UCSD-AML1 (cell line): ENCODE measurements around the gene RALGDS.
A peak's percentile ranks its signal among the peaks of the same experiment; 100 is the strongest.
"Not testable (repeated sequence)": the region's sequence is repeated elsewhere in the genome, so short reads cannot be mapped to it uniquely, and the experiment has no call there.

Experiments used
- DNase-seq: peaks from one replicate; lab custom pipeline; 2025; ENCODE audit not compliant: unreplicated experiment; lab: John Stamatoyannopoulos, UW

The RALGDS gene

DNA sequence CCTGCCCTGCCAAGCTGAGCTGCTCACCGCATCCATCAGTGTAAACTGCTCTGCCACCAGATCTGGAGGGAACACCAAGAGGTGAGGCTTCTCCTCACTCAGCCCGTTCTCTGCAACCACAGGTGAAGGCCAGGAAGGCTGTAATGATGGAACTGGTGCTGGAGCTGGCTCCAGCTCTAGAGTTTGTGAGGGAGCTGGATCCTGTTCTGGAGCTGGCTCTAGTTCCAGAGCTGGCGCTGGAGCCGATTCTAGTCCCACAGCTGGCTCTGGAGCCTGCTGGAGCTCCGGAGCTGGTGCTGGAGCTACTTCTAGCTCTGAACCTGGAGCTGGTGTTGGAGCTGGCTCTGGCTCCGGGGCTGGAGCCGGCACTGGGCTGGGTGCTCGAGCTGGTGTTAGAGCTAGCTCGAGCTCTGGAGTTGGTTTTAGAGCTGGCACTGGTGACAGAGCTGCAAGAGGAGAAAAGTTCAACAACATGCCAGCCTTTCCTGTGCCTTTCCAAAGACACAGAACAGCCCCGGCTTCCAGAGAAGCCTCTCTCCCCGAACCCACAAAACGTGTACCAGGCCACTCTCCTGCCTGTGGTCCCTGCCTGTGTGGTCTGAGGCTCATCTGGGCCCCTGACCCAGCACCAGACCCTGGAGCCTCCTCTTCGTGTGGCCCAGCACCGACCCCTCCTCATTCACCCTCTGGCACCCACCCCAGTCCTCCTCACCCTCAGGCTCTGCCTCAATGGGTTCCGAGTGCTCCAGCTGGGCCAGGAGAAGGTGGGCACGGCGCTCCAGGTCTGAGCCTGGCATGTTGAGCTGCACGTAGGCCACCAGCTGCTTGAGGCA is 12.9 kb downstream of the RALGDS start:
- DNase-seq = no peak

- no peak for DNase-seq
Observed at GRCh38 chr9:133107245-133107722, 13.8 kb downstream of the RALGDS start.

- DNase-seq = no peak
Observed at GRCh38 chr9:133106511-133107244, 14.4 kb downstream of the RALGDS start.

GRCh38 chr9:133105461-133105770 is 15.6 kb downstream of the RALGDS start:
- DNase-seq = no peak

- DNase-seq = no peak
Observed at GRCh38 chr9:133104718-133105460, 16.2 kb downstream of the RALGDS start.

- DNase-seq = no peak
Observed at GRCh38 chr9:133103987-133104505, 17.0 kb downstream of the RALGDS start.

GRCh38 chr9:133103183-133103986 is 17.7 kb downstream of the RALGDS start:
- peak; percentile 48 for DNase-seq

GRCh38 chr9:133102190-133103021 is 18.6 kb downstream of the RALGDS start:
- DNase-seq = no peak

DNA sequence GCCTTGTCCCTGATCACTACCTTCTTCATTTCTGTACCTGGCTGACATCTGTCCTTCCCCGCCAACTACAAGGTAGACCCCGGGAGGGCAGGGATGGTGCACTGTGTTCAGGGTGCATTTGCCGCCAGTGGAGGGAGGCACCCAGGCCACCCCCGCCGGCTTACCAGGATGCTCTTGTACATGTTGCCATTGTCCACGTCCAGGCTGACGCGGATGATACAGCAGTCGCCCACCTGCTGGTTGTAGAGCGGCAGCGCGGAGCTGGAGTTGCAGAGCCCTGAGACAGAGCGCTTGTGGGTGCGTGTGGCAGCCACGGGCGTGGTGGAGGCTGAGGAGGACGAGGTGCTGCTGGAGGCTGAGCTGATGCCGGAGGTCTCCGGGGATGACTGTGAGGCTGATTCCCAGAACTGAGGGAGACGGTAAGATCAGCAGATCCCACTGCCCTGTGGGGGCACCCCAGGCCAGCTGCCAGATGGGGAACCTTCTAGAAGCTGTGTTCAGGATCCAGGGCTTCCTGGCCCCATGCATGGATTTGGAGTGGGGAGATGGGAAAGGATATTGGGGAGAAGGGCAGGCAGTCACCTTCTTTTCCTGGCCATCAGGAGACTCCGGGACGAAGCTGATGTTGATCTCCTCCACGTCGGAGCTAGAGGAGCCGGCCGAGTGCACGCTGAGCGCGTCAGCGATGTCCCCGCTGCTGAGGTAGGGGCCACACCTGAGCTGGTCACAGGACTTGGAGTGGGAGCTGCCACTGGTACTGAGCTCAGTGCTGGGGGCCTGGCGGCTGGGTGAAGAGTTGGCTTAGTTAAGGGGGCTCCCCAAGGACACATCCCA is 19.5 kb downstream of the RALGDS start:
- no peak for DNase-seq

GRCh38 chr9:133100506-133101355 is 20.3 kb downstream of the RALGDS start:
- no peak for DNase-seq

DNA sequence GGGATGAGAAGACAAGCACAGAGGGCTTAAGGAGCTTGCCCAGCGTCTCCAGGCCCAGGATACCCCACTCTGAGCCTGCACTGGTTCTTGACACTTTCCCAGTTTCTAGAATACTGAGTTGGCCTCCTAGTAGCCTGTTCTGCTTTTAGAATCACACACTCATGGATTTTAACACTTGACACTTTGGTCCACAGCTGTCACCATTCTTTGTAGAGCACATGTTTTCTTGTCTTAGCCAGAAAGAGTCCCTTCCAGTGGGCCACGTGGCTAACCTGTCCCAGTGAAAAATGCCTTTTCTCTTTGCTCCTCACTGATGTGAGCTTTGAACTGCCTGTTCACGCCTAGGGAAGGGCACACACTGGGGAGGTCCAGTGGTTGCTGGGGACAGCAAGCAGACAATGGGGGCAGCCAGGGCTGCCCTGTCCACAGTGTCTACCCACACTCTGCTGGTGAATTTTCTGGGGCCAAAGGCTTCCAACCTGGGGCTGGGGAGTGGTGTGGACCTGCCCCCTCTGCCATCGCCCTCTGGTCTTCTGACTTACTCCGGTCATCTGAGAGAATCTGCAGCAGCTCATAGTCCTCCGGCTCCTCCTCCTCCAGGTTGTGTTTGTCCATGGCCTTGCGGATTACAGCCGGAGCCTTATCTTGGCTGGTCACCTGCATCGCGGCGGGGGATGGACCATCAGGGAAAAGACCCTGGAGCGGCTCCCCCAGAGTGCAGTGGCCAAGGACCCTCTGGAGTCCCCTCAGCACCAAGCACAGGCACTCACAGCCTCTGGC is 21.1 kb downstream of the RALGDS start:
- DNase-seq = no peak

- DNase-seq = no peak
Observed at GRCh38 chr9:133098871-133099270, 22.2 kb downstream of the RALGDS start.

DNA sequence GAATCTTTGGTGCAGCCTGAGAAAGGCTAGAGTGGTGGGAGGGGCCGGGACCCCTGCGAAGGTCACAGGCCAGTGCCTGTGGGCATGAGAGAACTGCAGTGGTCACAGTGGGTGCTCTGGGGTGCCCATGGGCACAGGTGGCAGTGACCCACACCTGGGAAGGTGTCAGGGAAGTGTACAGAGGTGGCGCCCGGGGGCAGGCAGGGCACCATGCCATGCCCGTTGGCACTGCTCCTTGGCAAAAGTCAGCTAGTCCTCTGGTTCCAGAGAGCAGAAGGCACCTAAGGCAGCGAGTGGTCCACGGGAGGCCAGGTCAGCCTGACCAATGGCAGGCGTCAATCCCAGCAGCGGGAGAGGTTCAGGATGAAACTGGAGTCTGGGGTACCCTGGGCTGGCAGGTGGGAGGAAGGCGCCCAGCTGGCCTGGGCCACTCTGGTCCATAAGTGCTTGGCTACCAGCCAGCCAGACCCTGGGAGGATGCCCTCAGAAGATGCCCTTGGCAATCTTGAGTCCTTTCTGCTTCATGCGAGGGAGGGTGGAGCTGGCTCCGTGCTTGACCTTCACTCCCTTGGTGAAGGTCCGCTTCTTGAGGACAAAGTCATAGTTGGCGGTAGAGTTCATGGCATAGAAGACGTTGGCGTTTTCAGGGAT is 22.8 kb downstream of the RALGDS start:
- DNase-seq = no peak

DNA sequence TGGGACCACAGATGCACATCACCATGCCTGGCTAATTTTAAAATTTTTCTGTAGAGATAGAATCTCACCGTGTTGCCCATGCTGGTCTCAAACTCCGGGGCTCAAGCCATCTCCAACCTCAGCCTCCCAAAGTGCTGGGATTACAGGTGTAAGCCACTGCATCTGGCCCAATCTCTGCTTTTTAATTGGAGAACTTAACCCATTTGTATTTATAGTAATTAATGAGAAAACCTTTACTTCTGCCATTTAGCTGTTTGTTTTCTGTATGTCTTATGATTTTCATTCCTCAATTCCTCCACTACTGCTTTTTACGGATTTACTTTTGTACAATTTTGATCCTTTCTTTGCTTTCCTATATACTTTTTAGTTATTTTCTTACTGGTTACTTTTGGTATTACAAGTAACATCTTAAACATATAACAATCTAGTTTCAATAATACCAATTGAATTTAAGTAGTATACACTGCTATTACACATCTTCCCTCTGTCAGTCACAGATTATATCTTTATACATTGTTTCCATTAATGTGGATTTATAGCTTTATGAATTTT is 26.1 kb downstream of the RALGDS start:
- no peak for DNase-seq

DNA sequence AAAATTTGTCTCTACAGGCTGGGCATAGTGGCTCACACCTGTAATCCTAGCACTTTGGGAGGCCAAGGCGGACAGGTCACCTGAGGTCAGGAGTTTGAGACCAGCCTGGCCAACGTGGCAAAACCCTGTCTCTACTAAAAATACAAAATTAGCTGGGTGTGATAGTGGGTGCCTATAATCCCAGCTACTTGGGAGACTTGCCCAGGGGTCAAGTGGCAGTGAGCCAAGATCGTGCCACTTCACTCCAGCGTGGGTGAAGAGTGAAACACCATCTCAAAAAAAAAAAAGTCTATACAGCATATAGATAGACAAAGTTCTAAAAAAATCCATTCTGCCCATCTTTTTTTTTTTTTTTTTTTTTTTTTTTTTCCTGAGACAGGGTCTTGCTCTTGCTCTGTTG is 26.7 kb downstream of the RALGDS start:
- DNase-seq = not testable (repeated sequence)

DNA sequence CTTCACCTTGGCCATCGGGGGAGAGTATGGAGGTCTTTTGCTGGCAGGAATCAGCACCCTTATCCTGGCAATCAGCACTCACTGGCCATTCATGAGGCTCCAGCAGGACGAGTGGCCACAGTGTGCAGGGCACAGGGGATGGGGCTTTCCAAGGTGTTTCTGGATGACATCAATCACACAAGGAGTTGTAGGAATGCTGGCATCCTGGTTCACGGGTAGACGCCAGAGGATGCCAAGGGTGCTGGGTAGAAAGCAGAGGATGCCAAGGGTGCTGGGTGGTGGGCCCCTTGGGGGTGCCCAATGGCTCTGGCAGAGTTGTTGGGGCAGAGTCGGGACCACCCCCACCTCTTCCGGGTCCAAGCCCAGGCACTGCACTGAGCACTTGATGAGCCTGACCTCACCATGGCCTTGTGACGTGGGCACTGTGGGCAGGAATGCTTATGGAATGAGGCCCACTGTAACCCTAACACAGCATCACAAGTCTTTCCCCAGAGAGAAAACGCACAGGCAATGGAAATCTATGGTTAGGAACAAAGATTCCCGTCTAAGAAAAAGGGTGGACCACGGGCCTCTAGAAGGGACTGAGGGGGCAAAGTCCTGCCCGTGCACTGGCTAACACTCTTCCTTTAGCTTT is 30.2 kb downstream of the RALGDS start:
- no peak for DNase-seq
